ENCODE data around the gene VDR. TPM values are rescaled to one million over a fixed set of nuclear protein-coding genes. Genes with fewer than 3 reads are reported as not detected.
"Not testable (repeated sequence)": the region's sequence is repeated elsewhere in the genome, so short reads cannot be mapped to it uniquely, and the experiment has no call there.

Gene VDR
- total RNA-seq, 1 experiment from 2014 or later: not detected

DNA sequence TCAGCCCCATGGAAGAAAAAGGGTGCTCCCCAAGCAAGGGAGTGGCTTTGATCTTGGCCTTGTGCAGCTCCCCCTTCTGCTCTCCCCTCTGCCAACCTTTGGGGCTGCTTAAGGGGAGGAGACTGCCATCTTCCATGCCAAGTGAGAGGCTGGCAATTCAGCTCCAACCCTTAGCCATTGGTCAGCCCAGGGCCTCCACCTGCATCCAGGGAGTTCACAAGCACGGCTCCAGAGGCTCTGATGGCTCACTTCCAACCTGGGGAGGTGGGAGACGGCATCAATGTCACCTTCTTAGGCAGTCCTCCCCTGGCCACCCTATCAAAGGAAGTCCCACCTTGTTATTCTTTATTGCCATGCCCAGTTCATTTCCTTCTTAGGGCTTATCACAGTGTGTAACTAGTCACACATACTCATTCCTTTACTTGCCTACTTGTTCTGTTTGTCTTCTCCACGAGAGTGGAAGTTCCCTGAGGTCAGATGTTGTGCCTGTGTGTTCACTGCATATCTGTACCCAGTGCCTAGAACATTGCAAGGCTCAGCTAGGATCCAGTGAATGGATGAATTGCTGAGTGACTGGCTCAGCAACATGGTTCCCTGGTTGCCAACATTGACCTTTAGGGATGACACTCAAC lies 90.1 kb downstream of the VDR start:
- Histone ChIP-seq H3K4me3 (ENCODE audit: low read length) (peak overlapping the region; percentile 75), H3K9me2 (replicated peaks; ENCODE audit: insufficient read depth, low read length) (no peaks in the 10 kb centered on the region), H3K9me3 (ENCODE audit: low read length) (no peaks in the 10 kb centered on the region), H3K4me1 (ENCODE audit: low read length) (peaks cover 84% of the 10 kb centered on the region), H2AFZ (ENCODE audit: low read length) (no peak overlapping the region), H3K27ac (ENCODE audit: low read length) (peak overlapping the region; percentile 98), H4K20me1 (ENCODE audit: insufficient read depth, low read depth, low read length) (no peaks in the 10 kb centered on the region), H3K79me2 (ENCODE audit: low read length) (peaks cover 92% of the 10 kb centered on the region), H3K4me2 (ENCODE audit: low read depth, low read length, poor library complexity, severe bottlenecking) (peak overlapping the region; percentile 89), H3K9ac (ENCODE audit: low read length) (peak overlapping the region; percentile 91), H3K27me3 (ENCODE audit: low read length) (no peaks in the 10 kb centered on the region), H3K36me3 (ENCODE audit: insufficient read depth, low read length) (no peaks in the 10 kb centered on the region)
- peak; percentile 50 for DNase-seq

GRCh38 chr12:47813511-47814196 lies 91.1 kb downstream of the VDR start:
- Histone ChIP-seq H3K9ac (ENCODE audit: low read length) (peak overlapping the region; percentile 91), H3K4me2 (ENCODE audit: low read depth, low read length, poor library complexity, severe bottlenecking) (peak overlapping the region; percentile 89), H3K4me3 (ENCODE audit: low read length) (peak overlapping the region; percentile 75), H3K9me2 (replicated peaks; ENCODE audit: insufficient read depth, low read length) (no peaks in the 10 kb centered on the region), H3K36me3 (ENCODE audit: insufficient read depth, low read length) (no peaks in the 10 kb centered on the region), H3K9me3 (ENCODE audit: low read length) (no peaks in the 10 kb centered on the region), H2AFZ (ENCODE audit: low read length) (no peak overlapping the region), H4K20me1 (ENCODE audit: insufficient read depth, low read depth, low read length) (no peaks in the 10 kb centered on the region), H3K27ac (ENCODE audit: low read length) (peak overlapping the region; percentile 98), H3K27me3 (ENCODE audit: low read length) (no peaks in the 10 kb centered on the region), H3K79me2 (ENCODE audit: low read length) (peaks cover 94% of the 10 kb centered on the region), H3K4me1 (ENCODE audit: low read length) (peaks cover 94% of the 10 kb centered on the region)
- DNase-seq: peak; percentile 84

GRCh38 chr12:47812797-47813510 lies 91.8 kb downstream of the VDR start:
- Histone ChIP-seq H3K4me2 (ENCODE audit: low read depth, low read length, poor library complexity, severe bottlenecking) (peak overlapping the region; percentile 89), H3K27ac (ENCODE audit: low read length) (peak overlapping the region; percentile 98), H3K9me3 (ENCODE audit: low read length) (no peaks in the 10 kb centered on the region), H2AFZ (ENCODE audit: low read length) (no peak overlapping the region), H3K79me2 (ENCODE audit: low read length) (peaks cover 94% of the 10 kb centered on the region), H3K36me3 (ENCODE audit: insufficient read depth, low read length) (no peaks in the 10 kb centered on the region), H4K20me1 (ENCODE audit: insufficient read depth, low read depth, low read length) (no peaks in the 10 kb centered on the region), H3K9ac (ENCODE audit: low read length) (peak overlapping the region; percentile 91), H3K4me1 (ENCODE audit: low read length) (peaks cover 94% of the 10 kb centered on the region), H3K9me2 (replicated peaks; ENCODE audit: insufficient read depth, low read length) (no peaks in the 10 kb centered on the region), H3K27me3 (ENCODE audit: low read length) (no peaks in the 10 kb centered on the region), H3K4me3 (ENCODE audit: low read length) (peak overlapping the region; percentile 75)
- peak; percentile 96 for DNase-seq

DNA sequence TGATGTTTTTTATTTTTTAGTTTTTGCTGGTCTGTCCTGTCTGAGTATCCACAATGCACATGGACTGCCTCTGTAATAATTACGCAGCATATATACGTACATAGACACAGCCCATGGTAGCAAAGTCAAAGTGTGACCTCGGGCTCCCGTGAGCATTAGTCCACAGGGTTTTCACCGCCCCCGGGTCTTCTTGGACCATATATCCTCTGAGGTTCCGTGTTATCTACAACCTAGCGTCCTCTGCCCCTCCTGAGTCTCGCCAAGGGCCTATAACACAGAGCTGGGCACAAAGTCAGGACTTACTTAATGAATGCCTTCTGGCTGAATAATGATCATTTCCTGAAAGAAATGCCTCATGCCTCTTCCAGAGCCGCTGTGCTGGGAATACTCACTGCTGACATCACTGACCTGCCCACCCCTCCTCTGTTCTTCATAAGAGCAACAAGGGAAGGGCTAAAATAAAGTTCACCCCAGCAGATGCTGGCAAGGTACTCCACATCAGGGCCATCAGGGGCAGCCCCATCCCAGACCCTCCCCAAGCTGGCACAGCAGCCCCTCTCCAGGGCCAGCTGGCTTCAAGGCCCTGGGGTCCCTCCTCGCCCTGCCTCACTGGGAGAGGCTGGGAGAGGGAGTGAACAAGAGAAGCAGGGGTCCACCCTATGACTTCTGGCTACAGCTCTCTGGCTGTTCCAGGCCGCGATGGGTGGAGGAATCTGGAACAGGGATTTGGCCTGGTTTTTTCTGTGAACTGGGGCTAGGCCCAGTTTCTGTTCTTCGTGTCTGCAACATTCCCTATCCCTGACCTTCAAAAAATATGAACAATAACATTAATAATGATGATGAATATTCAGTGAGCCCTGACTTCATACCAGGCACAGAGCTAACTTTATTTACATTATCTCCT lies 93.0 kb downstream of the VDR start:
- H3K9ac ChIP-seq (ENCODE audit: low read length): peak overlapping the region; percentile 91
- peaks cover 93% of the 10 kb centered on the region for H3K4me1 ChIP-seq (ENCODE audit: low read length)
- peak overlapping the region; percentile 75 for H3K4me3 ChIP-seq (ENCODE audit: low read length)
- H3K9me2 ChIP-seq (replicated peaks; ENCODE audit: insufficient read depth, low read length): no peaks in the 10 kb centered on the region
- H2AFZ ChIP-seq (ENCODE audit: low read length): no peak overlapping the region
- H3K4me2 ChIP-seq (ENCODE audit: low read depth, low read length, poor library complexity, severe bottlenecking): peak overlapping the region; percentile 89
- H3K79me2 ChIP-seq (ENCODE audit: low read length): peaks cover 94% of the 10 kb centered on the region
- H4K20me1 ChIP-seq (ENCODE audit: insufficient read depth, low read depth, low read length): no peaks in the 10 kb centered on the region
- H3K9me3 ChIP-seq (ENCODE audit: low read length): no peaks in the 10 kb centered on the region
- peak overlapping the region; percentile 98 for H3K27ac ChIP-seq (ENCODE audit: low read length)
- H3K36me3 ChIP-seq (ENCODE audit: insufficient read depth, low read length): no peaks in the 10 kb centered on the region
- H3K27me3 ChIP-seq (ENCODE audit: low read length): no peaks in the 10 kb centered on the region
- peak; percentile 64 for DNase-seq

DNA sequence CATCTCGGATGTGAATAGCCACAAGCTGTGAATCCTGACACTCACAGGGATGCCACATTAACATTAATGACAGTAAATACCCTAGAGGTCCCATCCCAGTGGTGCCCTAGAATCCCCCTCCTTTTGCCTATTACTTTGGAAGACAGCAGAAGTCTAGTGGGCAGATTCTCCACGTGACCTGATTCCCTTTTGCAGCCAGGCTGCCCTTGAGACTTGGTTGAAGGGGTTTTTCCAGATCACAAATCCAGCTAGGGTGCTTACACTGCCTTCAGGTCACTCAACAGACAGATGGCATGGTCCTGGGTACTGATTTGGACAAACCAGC lies 93.8 kb downstream of the VDR start:
- peaks cover 94% of the 10 kb centered on the region for H3K79me2 ChIP-seq (ENCODE audit: low read length)
- DNase-seq: peak; percentile 61
- no peak overlapping the region for H2AFZ ChIP-seq (ENCODE audit: low read length)
- no peaks in the 10 kb centered on the region for H3K9me2 ChIP-seq (replicated peaks; ENCODE audit: insufficient read depth, low read length)
- H3K9me3 ChIP-seq (ENCODE audit: low read length): no peaks in the 10 kb centered on the region
- H3K4me3 ChIP-seq (ENCODE audit: low read length): peak overlapping the region; percentile 75
- peak overlapping the region; percentile 98 for H3K27ac ChIP-seq (ENCODE audit: low read length)
- peak overlapping the region; percentile 91 for H3K9ac ChIP-seq (ENCODE audit: low read length)
- H3K27me3 ChIP-seq (ENCODE audit: low read length): no peaks in the 10 kb centered on the region
- H3K4me1 ChIP-seq (ENCODE audit: low read length): peaks cover 88% of the 10 kb centered on the region
- H3K4me2 ChIP-seq (ENCODE audit: low read depth, low read length, poor library complexity, severe bottlenecking): peak overlapping the region; percentile 89
- no peaks in the 10 kb centered on the region for H3K36me3 ChIP-seq (ENCODE audit: insufficient read depth, low read length)
- 0 out of 2 replicates have a peak, but pooled peaks cover 3% of the 10 kb centered on the region for H4K20me1 ChIP-seq (ENCODE audit: insufficient read depth, low read depth, low read length)

DNA sequence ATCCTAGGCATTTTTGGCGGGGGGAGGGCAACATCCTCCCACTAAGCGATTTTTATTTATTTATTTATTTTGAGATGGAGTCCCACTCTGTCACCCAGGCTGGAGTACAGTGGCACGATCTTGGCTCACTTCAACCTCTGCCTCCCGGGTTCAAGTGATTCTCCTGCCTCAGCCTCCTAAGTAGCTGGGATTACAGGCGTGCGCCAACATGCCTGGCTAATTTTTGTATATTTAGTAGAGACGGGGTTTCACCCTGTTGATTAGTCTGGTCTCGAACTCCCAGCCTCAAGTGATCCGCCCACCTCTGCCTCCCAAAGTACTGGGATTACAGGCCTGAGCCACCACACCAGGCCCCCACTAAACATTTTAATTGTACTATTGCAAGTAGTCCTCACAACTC lies 95.3 kb downstream of the VDR start:
- Histone ChIP-seq H3K79me2 (ENCODE audit: low read length) (peaks cover 94% of the 10 kb centered on the region), H3K4me2 (ENCODE audit: low read depth, low read length, poor library complexity, severe bottlenecking) (peak overlapping the region; percentile 89), H3K9ac (ENCODE audit: low read length) (peak overlapping the region; percentile 91), H3K4me3 (ENCODE audit: low read length) (0 out of 2 replicates have a peak overlapping the region, but pooled peaks have one; percentile 75), H3K27ac (ENCODE audit: low read length) (peak overlapping the region; percentile 98), H3K4me1 (ENCODE audit: low read length) (peaks cover 92% of the 10 kb centered on the region)
- not testable (repeated sequence) for H4K20me1 ChIP-seq (ENCODE audit: insufficient read depth, low read depth, low read length); DNase-seq; H3K9me2 ChIP-seq (replicated peaks; ENCODE audit: insufficient read depth, low read length); H3K36me3 ChIP-seq (ENCODE audit: insufficient read depth, low read length); H2AFZ ChIP-seq (ENCODE audit: low read length); H3K27me3 ChIP-seq (ENCODE audit: low read length); H3K9me3 ChIP-seq (ENCODE audit: low read length)

- H3K4me3 ChIP-seq (ENCODE audit: low read length): peak overlapping the region; percentile 60
- peak overlapping the region; percentile 98 for H3K27ac ChIP-seq (ENCODE audit: low read length)
- DNase-seq: peak; percentile 84
- H3K9me3 ChIP-seq (ENCODE audit: low read length): no peaks in the 10 kb centered on the region
- peak overlapping the region; percentile 89 for H3K4me2 ChIP-seq (ENCODE audit: low read depth, low read length, poor library complexity, severe bottlenecking)
- no peak overlapping the region for H2AFZ ChIP-seq (ENCODE audit: low read length)
- peak overlapping the region; percentile 70 for H3K9ac ChIP-seq (ENCODE audit: low read length)
- H3K27me3 ChIP-seq (ENCODE audit: low read length): no peaks in the 10 kb centered on the region
- H3K79me2 ChIP-seq (ENCODE audit: low read length): peaks cover 95% of the 10 kb centered on the region
- peaks cover 92% of the 10 kb centered on the region for H3K4me1 ChIP-seq (ENCODE audit: low read length)
- no peaks in the 10 kb centered on the region for H3K9me2 ChIP-seq (replicated peaks; ENCODE audit: insufficient read depth, low read length)
- 0 out of 2 replicates have a peak, but pooled peaks cover 3% of the 10 kb centered on the region for H3K36me3 ChIP-seq (ENCODE audit: insufficient read depth, low read length)
- H4K20me1 ChIP-seq (ENCODE audit: insufficient read depth, low read depth, low read length): 0 out of 2 replicates have a peak, but pooled peaks cover 4% of the 10 kb centered on the region
Observed at GRCh38 chr12:47808574-47809365, 96.0 kb downstream of the VDR start.

Measured in Karpas-422 (cell line).